Endothelial cell of hepatic sinusoid (primary cell): ENCODE measurements around the gene SF3B1.
"Not testable (repeated sequence)": the region's sequence is repeated elsewhere in the genome, so short reads cannot be mapped to it uniquely, and the experiment has no call there.

Experiments used
- in situ Hi-C: cut with HindIII; loops from 2 replicates; pipeline ENCODE4 v1.10.0; 2017; ENCODE audit warnings: low sequenced_read_pairs

SF3B1 gene

DNA sequence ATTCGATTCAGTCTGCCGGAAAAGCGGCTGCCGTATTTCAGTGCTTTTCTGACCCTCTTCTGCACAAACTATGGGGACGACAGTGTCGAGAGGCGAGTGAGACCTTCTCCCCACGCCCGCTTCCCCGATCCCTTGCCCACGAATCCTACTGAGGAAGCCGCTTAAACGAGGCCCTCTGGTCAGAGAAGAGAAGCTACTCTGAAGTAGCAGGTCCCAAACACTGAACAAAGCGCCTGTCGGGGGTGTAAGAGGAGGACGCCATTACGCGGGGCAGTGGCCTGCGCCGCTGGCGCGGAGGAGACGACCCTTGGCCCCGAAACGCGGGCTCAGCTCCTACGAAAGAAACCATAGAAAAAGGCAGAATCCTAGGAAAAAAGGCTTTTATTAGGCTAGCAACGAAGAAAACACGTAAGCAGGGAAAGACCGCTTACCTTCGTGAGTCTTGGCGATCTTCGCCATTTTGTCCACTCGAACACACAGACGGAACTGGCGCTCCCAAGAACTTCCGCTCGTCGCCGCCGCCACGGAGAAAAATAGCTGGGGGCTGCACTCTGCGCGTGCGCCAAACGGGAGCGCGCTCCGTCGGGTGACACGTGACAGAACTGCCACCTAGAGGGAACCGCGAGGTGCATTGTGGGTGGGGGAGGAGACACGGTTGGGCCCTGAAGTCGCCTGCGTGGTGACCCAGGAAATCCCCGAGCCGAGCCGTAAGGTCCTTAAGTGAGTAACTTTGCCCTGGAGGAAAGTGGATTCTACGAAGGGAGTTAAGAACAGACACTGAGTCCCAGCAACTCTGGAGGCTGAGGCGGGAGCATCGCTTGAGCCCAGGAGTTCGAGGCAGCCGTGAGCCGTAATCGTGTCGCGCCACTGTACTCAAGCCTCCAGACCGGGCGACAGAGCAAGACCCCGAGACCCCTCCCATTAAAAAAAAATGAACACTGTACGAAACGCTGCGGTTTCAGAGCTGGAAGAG lies at the start of gene SF3B1:
SF3B1 (minus strand) TSS at position 488 of the 973 bp plus-strand sequence; CDS start at position 459, 29 bp downstream.
- in situ Hi-C loops: no loop called here

DNA sequence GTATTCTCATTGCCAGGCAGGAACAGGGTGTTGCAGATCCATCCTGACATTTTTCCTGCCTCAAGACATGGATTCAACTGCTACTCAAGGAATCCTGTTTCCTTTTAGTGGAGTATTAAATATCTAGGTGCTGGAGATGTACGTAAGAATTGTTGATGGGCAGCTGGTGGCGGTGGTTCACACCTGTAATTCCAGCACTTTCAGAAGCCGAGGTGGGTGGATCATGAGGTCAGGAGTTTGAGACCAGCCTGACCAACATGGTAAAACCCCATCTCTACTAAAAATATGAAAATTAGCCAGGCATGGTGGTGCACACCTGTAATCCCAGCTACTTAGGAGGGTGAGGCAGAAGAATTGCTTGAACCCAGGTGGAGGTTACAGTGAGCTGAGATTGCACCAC lies 49.4 kb upstream of the SF3B1 start:
- in situ Hi-C loops: not testable (repeated sequence)

GRCh38 chr2:197480165-197481036 lies 45.6 kb upstream of the SF3B1 start:
- in situ Hi-C loops: no loop called here

- in situ Hi-C loops: loop anchor here (5.0 kb wide), 1 partner anchor 70 kb away; no protein-coding TSS in a partner anchor
These were observed 43.0 kb upstream of the SF3B1 start for GRCh38 chr2:197477797-197478196.

DNA sequence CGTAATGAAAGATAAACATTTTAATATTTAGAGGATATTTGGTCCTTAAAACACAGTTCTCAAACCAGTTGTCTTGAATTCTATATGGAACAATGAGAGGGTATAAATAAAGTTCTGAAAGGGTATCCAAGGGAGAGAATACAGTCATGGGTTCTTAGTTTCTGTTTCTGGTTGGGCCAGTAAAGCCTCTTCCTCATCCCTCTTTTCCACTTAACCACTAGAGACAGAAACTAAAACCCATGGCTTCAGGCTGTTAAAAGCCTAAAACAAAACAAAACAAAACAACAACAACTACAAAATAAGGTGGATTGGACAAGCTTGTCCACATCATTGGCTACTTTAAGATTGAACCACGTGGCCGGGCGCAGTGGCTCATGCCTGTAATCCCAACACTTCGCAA lies 37.3 kb upstream of the SF3B1 start:
- in situ Hi-C loops: no loop called here

DNA sequence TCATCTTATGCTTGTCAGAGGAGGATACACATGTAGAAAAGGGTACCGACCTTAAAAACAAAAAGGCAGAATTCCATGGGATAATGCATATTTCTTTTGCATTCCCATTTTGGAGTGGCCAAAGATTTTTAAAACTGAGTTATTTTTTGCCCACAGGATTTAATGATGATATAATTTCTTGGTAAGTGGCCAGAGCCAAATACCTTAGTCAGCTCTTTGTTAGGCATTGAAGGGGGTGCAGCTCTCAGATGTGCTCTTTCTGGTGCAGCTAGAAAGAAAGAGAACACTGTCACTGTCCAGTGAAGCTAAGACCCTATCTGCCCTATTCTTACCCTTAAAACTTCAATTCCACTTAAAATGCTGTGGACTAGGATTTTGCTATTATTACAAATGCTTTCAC lies 29.3 kb upstream of the SF3B1 start:
- in situ Hi-C loops: no loop called here

DNA sequence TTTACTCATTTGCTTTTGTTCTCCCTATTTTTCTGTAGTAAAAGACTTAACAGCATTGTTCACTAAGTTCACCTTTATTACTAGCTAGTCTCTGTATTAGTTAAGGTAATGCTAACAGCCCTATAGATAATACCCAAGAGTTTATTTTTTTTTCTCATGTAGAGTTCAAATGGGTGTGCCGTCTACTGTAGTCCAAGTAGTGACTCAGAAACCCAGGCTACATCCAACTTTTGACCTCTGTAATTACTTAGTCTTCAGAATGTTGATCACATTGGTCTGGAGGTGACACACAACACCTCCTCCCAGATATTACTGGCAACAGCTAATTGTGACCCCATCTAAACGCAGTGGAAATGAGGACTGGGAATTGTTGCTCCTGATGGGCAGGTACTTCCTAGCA lies 26.2 kb upstream of the SF3B1 start:
- in situ Hi-C loops: no loop called here

- in situ Hi-C loops: no loop called here
These were observed 25.8 kb upstream of the SF3B1 start for GRCh38 chr2:197460649-197461048.

- in situ Hi-C loops: no loop called here
These were observed 20.6 kb upstream of the SF3B1 start for GRCh38 chr2:197455428-197455827.

DNA sequence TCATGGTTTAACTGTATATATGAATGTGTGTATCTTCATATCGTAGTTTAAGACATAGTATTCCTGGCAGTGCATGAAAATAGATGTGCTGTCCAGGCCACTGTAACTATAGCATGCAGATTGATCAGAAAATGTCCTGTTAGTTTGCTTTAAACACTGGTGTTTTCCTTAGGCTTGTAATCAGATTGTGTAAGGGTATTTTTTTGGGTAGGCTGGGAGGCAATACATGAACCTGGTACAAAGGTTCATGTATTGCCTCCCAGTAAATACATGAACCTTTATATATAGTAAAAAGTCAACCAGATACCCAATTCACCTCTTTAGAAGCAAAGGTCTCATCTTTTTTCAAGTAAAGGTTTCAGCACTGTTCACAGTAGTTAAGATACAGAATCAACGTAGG lies 20.1 kb upstream of the SF3B1 start:
- in situ Hi-C loops: no loop called here

- in situ Hi-C loops: no loop called here
These were observed 19.1 kb upstream of the SF3B1 start for GRCh38 chr2:197453914-197454398.

DNA sequence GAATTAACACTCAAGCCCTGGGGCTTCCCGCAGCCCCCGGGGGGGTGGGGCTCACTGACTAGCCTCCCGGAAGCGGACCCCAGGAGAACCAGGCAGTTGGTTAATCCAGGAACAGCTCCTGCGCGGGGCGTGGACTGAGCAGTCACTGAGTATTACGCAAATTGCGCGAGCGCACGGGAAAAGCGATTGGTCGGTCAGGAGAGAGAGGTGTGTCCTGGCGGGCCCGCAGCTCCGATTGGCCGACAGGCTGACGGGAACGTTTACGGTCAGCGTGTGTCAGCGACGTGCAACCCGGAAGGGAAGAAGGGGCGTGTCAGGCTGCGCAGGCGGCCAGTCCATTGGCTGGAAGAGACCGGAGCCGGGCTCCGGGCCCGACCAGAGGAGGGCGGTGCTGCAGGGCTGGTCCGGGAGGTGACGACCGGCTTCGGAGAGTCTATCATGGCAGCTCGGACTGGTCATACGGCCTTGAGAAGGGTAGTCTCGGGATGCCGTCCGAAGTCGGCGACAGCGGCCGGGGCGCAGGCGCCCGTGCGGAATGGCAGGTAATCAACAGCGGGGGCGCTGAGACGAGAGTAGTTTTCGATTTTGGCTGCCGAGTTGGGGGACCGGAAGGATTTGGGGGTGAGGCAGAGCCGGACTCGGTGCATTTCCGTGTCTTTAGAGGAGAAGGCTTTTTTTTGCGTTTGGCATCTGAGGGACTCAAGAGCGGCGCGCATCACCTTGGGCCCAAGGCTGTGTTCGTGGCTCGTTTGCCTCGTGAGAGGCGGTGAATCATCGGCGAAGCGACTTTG lies 18.5 kb upstream of the SF3B1 start, which contains the start of gene COQ10B:
COQ10B (plus strand) TSS at position 430 of the 791 bp plus-strand sequence; CDS start at position 439, 9 bp downstream.
- in situ Hi-C loops: no loop called here

GRCh38 chr2:197452754-197453122 lies 17.9 kb upstream of the SF3B1 start:
- in situ Hi-C loops: no loop called here

GRCh38 chr2:197450935-197451358 lies 16.1 kb upstream of the SF3B1 start:
- in situ Hi-C loops: not testable (repeated sequence)

DNA sequence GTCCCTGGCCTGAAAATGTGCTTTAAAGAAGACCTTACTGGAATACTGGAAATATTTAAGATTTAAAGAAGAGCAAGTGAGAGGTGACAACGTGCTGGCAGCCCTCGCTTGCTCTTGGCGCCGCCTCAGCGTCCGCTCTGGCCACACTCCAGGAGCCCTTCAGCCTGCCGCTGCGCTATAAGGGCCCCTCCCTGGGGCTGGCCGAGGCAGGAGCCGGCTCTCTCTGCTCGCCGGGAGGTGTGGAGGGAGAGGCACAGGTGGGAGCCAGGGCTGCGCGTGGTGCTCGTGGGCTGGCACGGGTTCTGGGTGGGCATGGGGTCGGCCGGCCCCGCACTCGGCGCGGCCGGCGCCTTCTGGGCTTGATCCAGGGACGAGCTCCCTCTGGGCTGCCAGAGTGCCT lies 15.6 kb upstream of the SF3B1 start:
- in situ Hi-C loops: no loop called here

GRCh38 chr2:197446844-197447243 lies 12.0 kb upstream of the SF3B1 start:
- in situ Hi-C loops: no loop called here

- in situ Hi-C loops: no loop called here
These were observed 10.9 kb upstream of the SF3B1 start for GRCh38 chr2:197445746-197446145.

- in situ Hi-C loops: no loop called here
These were observed 8.0 kb upstream of the SF3B1 start for GRCh38 chr2:197442857-197443256.

- in situ Hi-C loops: no loop called here
These were observed 2.6 kb upstream of the SF3B1 start for GRCh38 chr2:197437380-197437779.

GRCh38 chr2:197435598-197436420 lies 981 bp upstream of the SF3B1 start:
- in situ Hi-C loops: no loop called here
